WTC11 (cell line): Measurements from ENCODE around the gene PTPRU. TPM values are rescaled to one million over a fixed set of nuclear protein-coding genes. Genes with fewer than 3 reads are reported as not detected.

Source experiments
- ATAC-seq: fragments of 200-7000 bp; cut with Tn5 transposase; 2 replicates; pipeline ENCODE4 v1.10.0; 2021; ENCODE audit warnings: mild to moderate bottlenecking, moderate library complexity
- CTCF ChIA-PET: fragments of 300-600 bp; sonication (Branson Sonifier 250); formaldehyde crosslinking; loops from one replicate; lab custom pipeline; 2021; ENCODE audit warnings: antibody characterized with exemption; lab: Charles Lee
- POLR2A ChIA-PET: fragments of 350-600 bp; sonication (Branson Sonifier 250); formaldehyde crosslinking; loops from one replicate; lab custom pipeline; 2021; ENCODE audit warnings: antibody characterized with exemption; lab: Charles Lee
- DNase-seq: peaks from one replicate; pipeline ENCODE4 v3.0.0; 2021; ENCODE audit warnings: low spot score
- H3K27ac Mint-ChIP-seq: 2 replicates; pipeline ENCODE4 v1.8.0; 2021; ENCODE audit warnings: mixed read lengths
- H3K27me3 Mint-ChIP-seq: 2 replicates; pipeline ENCODE4 v1.8.0; 2021; ENCODE audit warnings: low read depth, mild to moderate bottlenecking, moderate library complexity, mixed read lengths
- H3K36me3 Mint-ChIP-seq: 2 replicates; pipeline ENCODE4 v1.8.0; 2021; ENCODE audit warnings: mixed read lengths
- H3K4me1 Mint-ChIP-seq: 2 replicates; pipeline ENCODE4 v1.8.0; 2022; ENCODE audit warnings: mixed read lengths
- H3K4me3 Mint-ChIP-seq: 2 replicates; pipeline ENCODE4 v1.8.0; 2021; ENCODE audit warnings: mild to moderate bottlenecking, moderate library complexity, mixed read lengths
- H3K9me3 Mint-ChIP-seq: 2 replicates; pipeline ENCODE4 v1.8.0; 2021; ENCODE audit warnings: mixed read lengths
- ATF1 ChIP-seq: sonication (generic); formaldehyde crosslinking; IDR thresholded peaks from 2 replicates; pipeline ENCODE4 v1.8.1; 2023; ENCODE audit warnings: mild to moderate bottlenecking, moderate library complexity, missing genetic modification reagents
- CBFB ChIP-seq: sonication (generic); formaldehyde crosslinking; IDR thresholded peaks from 2 replicates; pipeline ENCODE4 v1.8.1; 2022; ENCODE audit warnings: mild to moderate bottlenecking, low read depth, missing genetic modification reagents
- FOXK1 ChIP-seq: sonication (generic); formaldehyde crosslinking; IDR thresholded peaks from 2 replicates; pipeline ENCODE4 v1.8.0; 2022; ENCODE audit warnings: mild to moderate bottlenecking, moderate library complexity, missing genetic modification reagents
- GRHL2 ChIP-seq: fragments of 250-450 bp; sonication (Bioruptor Pico); IDR thresholded peaks from 2 replicates; pipeline ENCODE4 v1.8.0; 2022; ENCODE audit warnings: mild to moderate bottlenecking, moderate library complexity; ENCODE audit not compliant: insufficient replicate concordance, severe bottlenecking
- HMGA2 ChIP-seq: fragments of 250-450 bp; sonication (Bioruptor Pico); IDR thresholded peaks from 2 replicates; pipeline ENCODE4 v1.4.0; 2021; ENCODE audit warnings: mild to moderate bottlenecking, moderate library complexity
- IRF1 ChIP-seq: sonication (generic); formaldehyde crosslinking; IDR thresholded peaks from 2 replicates; pipeline ENCODE4 v1.8.0; 2023; ENCODE audit warnings: missing genetic modification reagents
- NR2C2 ChIP-seq: sonication (generic); formaldehyde crosslinking; IDR thresholded peaks from 2 replicates; pipeline ENCODE4 v1.8.0; 2022; ENCODE audit warnings: mild to moderate bottlenecking, missing genetic modification reagents
- SMAD4 ChIP-seq: sonication (generic); formaldehyde crosslinking; IDR thresholded peaks from 2 replicates; pipeline ENCODE4 v1.8.0; 2022; ENCODE audit warnings: mild to moderate bottlenecking, missing genetic modification reagents
- SP1 ChIP-seq: sonication (generic); formaldehyde crosslinking; conservative IDR thresholded peaks from 2 replicates; pipeline ENCODE4 v1.8.1; 2022; ENCODE audit warnings: missing genetic modification reagents
- TEAD1 ChIP-seq: sonication (generic); formaldehyde crosslinking; IDR thresholded peaks from 2 replicates; pipeline ENCODE4 v1.8.0; 2022; ENCODE audit warnings: mild to moderate bottlenecking, missing genetic modification reagents
- ZBTB21 ChIP-seq: sonication (generic); formaldehyde crosslinking; IDR thresholded peaks from 2 replicates; pipeline ENCODE4 v1.8.1; 2023; ENCODE audit warnings: mild to moderate bottlenecking, missing genetic modification reagents, borderline replicate concordance
- ZNF219 ChIP-seq: sonication (generic); formaldehyde crosslinking; IDR thresholded peaks from 2 replicates; pipeline ENCODE4 v1.8.0; 2023; ENCODE audit warnings: missing genetic modification reagents, mild to moderate bottlenecking, borderline replicate concordance
- ZNF263 ChIP-seq: sonication (generic); formaldehyde crosslinking; IDR thresholded peaks from 2 replicates; pipeline ENCODE4 v1.8.1; 2022; ENCODE audit warnings: low read depth, mild to moderate bottlenecking, moderate library complexity, missing genetic modification reagents
- ZNF317 ChIP-seq: sonication (generic); formaldehyde crosslinking; IDR thresholded peaks from 2 replicates; pipeline ENCODE4 v1.8.1; 2023; ENCODE audit warnings: low read depth, mild to moderate bottlenecking, moderate library complexity, missing genetic modification reagents, borderline replicate concordance
- ZNF423 ChIP-seq: fragments of 250-450 bp; sonication (Bioruptor Pico); IDR thresholded peaks from 2 replicates; pipeline ENCODE4 v2.1.2; 2022; ENCODE audit warnings: mild to moderate bottlenecking, moderate library complexity
- total RNA-seq: library from RNA; stranded (reverse); gene quantifications from 3 replicates; pipeline ENCODE4 v1.2.3, GENCODE V29; 2021
- TF ChIP-seq, protein P1 (sequence below): fragments of 250-450 bp; sonication (Bioruptor Pico); IDR thresholded peaks from 2 replicates; pipeline ENCODE4 v1.9.0; 2021; ENCODE audit warnings: mild to moderate bottlenecking, borderline replicate concordance
- TF ChIP-seq, protein P2 (sequence below): fragments of 200-600 bp; IDR thresholded peaks from 2 replicates; pipeline ENCODE4 v1.8.0; 2022; ENCODE audit warnings: antibody characterized with exemption
- TF ChIP-seq, protein P3 (sequence below): fragments of 250-450 bp; sonication (Bioruptor Pico); IDR thresholded peaks from 2 replicates; pipeline ENCODE4 v1.8.0; 2021; ENCODE audit warnings: mild to moderate bottlenecking

PTPRU gene
- total RNA-seq, 1 experiment from 2014 or later, result 75.4 TPM

- TF ChIP-seq, protein P1, sequence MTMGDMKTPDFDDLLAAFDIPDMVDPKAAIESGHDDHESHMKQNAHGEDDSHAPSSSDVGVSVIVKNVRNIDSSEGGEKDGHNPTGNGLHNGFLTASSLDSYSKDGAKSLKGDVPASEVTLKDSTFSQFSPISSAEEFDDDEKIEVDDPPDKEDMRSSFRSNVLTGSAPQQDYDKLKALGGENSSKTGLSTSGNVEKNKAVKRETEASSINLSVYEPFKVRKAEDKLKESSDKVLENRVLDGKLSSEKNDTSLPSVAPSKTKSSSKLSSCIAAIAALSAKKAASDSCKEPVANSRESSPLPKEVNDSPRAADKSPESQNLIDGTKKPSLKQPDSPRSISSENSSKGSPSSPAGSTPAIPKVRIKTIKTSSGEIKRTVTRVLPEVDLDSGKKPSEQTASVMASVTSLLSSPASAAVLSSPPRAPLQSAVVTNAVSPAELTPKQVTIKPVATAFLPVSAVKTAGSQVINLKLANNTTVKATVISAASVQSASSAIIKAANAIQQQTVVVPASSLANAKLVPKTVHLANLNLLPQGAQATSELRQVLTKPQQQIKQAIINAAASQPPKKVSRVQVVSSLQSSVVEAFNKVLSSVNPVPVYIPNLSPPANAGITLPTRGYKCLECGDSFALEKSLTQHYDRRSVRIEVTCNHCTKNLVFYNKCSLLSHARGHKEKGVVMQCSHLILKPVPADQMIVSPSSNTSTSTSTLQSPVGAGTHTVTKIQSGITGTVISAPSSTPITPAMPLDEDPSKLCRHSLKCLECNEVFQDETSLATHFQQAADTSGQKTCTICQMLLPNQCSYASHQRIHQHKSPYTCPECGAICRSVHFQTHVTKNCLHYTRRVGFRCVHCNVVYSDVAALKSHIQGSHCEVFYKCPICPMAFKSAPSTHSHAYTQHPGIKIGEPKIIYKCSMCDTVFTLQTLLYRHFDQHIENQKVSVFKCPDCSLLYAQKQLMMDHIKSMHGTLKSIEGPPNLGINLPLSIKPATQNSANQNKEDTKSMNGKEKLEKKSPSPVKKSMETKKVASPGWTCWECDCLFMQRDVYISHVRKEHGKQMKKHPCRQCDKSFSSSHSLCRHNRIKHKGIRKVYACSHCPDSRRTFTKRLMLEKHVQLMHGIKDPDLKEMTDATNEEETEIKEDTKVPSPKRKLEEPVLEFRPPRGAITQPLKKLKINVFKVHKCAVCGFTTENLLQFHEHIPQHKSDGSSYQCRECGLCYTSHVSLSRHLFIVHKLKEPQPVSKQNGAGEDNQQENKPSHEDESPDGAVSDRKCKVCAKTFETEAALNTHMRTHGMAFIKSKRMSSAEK (CRISPR knock-in tag), result no peak
- TF ChIP-seq FOXK1 (CRISPR knock-in tag) (no peak), ZNF317 (CRISPR knock-in tag) (no peak), ZNF219 (CRISPR knock-in tag) (no peak), HMGA2 (CRISPR knock-in tag) (no peak), GRHL2 (CRISPR knock-in tag) (no peak)
- TF ChIP-seq, protein P2, sequence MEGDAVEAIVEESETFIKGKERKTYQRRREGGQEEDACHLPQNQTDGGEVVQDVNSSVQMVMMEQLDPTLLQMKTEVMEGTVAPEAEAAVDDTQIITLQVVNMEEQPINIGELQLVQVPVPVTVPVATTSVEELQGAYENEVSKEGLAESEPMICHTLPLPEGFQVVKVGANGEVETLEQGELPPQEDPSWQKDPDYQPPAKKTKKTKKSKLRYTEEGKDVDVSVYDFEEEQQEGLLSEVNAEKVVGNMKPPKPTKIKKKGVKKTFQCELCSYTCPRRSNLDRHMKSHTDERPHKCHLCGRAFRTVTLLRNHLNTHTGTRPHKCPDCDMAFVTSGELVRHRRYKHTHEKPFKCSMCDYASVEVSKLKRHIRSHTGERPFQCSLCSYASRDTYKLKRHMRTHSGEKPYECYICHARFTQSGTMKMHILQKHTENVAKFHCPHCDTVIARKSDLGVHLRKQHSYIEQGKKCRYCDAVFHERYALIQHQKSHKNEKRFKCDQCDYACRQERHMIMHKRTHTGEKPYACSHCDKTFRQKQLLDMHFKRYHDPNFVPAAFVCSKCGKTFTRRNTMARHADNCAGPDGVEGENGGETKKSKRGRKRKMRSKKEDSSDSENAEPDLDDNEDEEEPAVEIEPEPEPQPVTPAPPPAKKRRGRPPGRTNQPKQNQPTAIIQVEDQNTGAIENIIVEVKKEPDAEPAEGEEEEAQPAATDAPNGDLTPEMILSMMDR, result no peak
- TF ChIP-seq, protein P3, sequence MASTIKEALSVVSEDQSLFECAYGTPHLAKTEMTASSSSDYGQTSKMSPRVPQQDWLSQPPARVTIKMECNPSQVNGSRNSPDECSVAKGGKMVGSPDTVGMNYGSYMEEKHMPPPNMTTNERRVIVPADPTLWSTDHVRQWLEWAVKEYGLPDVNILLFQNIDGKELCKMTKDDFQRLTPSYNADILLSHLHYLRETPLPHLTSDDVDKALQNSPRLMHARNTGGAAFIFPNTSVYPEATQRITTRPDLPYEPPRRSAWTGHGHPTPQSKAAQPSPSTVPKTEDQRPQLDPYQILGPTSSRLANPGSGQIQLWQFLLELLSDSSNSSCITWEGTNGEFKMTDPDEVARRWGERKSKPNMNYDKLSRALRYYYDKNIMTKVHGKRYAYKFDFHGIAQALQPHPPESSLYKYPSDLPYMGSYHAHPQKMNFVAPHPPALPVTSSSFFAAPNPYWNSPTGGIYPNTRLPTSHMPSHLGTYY (CRISPR knock-in tag), result no peak
These were observed 11.4 kb downstream of the PTPRU start (continued) for GRCh38 chr1:29247571-29248273.

DNA sequence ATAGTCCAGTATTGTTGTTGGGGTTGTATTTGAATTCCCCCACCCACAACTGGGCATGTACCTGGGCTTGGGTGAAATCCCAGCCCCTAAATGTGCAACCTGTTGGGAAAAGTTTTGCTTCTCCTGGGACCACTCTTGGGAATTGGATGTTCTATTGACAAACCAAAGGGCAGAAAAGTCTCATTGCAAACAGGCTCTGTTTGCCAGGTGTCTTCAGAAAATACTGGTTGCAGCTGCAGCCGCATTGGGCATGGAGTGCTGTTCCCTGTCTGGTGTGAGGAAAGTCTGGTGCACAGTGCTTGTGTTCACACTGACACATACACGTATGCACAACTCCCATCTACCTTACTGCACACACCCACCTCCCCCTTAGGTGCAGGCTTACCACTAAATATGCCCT lies 12.1 kb downstream of the PTPRU start:
- H3K4me1 Mint-ChIP-seq, result peaks cover 42% of the 10 kb centered on the region
- H3K4me3 Mint-ChIP-seq, result no peak overlapping the region
- POLR2A ChIA-PET, result interaction anchor here (1.1 to 2.9 kb wide), 3 partner anchors 8 to 76 kb away, joined by 4 to 9 read pairs (median 5); no protein-coding TSS in a partner anchor
- TF ChIP-seq NR2C2, result no peak
- no peak for TF ChIP-seq ZNF263
- no peak for TF ChIP-seq ZBTB21 (CRISPR knock-in tag)
- H3K9me3 Mint-ChIP-seq, result no peaks in the 10 kb centered on the region
- no peak for ATAC-seq
- H3K36me3 Mint-ChIP-seq, result no peaks in the 10 kb centered on the region
- CTCF ChIA-PET, result interaction anchor here (0.7 to 3.1 kb wide), 6 partner anchors 9 to 83 kb away, joined by 3 to 14 read pairs (median 5); no protein-coding TSS in a partner anchor
- no peaks in the 10 kb centered on the region; the same call in 1 of the 2 replicates for H3K27me3 Mint-ChIP-seq
- H3K27ac Mint-ChIP-seq, result peak overlapping the region; percentile 92; the same call in 1 of the 2 replicates
- DNase-seq, result no peak

GRCh38 chr1:29249170-29249691 lies 12.9 kb downstream of the PTPRU start:
- H3K36me3 Mint-ChIP-seq, result no peaks in the 10 kb centered on the region
- H3K27ac Mint-ChIP-seq, result peak overlapping the region; percentile 96
- ATAC-seq (peak; percentile 94), DNase-seq (peak; percentile 89)
- peak overlapping the region; percentile 46 for H3K4me3 Mint-ChIP-seq
- ChIA-PET CTCF (interaction anchor here (0.7 to 3.1 kb wide), 7 partner anchors 10 to 83 kb away, joined by 3 to 14 read pairs (median 5); partner anchors contain the start of gene PTPRU), POLR2A (interaction anchor here (0.6 to 2.9 kb wide), 5 partner anchors 9 to 76 kb away, joined by 3 to 9 read pairs (median 5); partner anchors contain the start of gene SRSF4)
- H3K9me3 Mint-ChIP-seq, result no peaks in the 10 kb centered on the region
- no peaks in the 10 kb centered on the region; the same call in 1 of the 2 replicates for H3K27me3 Mint-ChIP-seq
- peaks cover 42% of the 10 kb centered on the region for H3K4me1 Mint-ChIP-seq
- TF ChIP-seq IRF1 (CRISPR knock-in tag) (no peak), ZNF423 (CRISPR knock-in tag) (peak; percentile 82), SP1 (0 out of 2 replicates have a peak, but pooled peaks have one; percentile 30), CBFB (CRISPR knock-in tag) (0 out of 2 replicates have a peak, but pooled peaks have one; percentile 52), SMAD4 (peak; percentile 83; the same call in 1 of the 2 replicates), TEAD1 (CRISPR knock-in tag) (peak; percentile 97; the same call in 1 of the 2 replicates), ATF1 (CRISPR knock-in tag) (no peak)
- TF ChIP-seq, protein P1 (CRISPR knock-in tag), result no peak
